ENCODE data around the gene ARAF. TPM values are rescaled to one million over a fixed set of nuclear protein-coding genes. Genes with fewer than 3 reads are reported as not detected.

The ARAF gene
- total RNA-seq, 1 experiment from 2014 or later = 35.4 TPM

DNA sequence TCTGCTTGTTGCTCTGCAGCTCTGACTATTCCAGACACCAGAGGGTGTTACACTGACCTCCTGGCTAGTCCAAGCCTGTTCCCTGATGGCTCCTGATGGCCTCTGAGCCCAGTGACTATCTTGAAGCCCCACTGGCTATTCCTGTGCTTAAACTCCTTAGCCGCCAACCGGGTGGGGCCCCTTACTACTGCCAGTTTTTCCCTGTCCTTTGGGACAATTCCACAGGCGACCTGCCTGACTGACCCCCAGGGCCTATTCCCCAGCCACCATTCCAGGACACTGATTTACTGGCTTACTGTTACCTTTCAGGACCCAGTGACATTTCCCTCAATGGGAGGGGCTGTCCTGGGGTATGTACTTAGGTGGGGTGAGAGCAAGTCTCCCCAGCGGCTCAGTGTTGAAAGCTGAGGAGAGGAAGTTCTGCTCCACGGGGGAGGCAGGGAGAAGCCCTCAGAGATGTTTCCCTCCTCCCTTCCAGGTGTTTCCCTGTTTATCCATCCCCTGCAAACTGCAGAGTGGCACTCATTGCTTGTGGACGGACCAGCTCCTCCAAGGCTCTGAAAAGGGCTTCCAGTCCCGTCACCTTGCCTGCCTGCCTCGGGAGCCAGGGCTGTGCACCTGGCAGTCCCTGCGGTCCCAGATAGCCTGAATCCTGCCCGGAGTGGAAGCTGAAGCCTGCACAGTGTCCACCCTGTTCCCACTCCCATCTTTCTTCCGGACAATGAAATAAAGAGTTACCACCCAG lies 25.2 kb downstream of the ARAF start (continued):
- TF ChIP-seq, protein P1, sequence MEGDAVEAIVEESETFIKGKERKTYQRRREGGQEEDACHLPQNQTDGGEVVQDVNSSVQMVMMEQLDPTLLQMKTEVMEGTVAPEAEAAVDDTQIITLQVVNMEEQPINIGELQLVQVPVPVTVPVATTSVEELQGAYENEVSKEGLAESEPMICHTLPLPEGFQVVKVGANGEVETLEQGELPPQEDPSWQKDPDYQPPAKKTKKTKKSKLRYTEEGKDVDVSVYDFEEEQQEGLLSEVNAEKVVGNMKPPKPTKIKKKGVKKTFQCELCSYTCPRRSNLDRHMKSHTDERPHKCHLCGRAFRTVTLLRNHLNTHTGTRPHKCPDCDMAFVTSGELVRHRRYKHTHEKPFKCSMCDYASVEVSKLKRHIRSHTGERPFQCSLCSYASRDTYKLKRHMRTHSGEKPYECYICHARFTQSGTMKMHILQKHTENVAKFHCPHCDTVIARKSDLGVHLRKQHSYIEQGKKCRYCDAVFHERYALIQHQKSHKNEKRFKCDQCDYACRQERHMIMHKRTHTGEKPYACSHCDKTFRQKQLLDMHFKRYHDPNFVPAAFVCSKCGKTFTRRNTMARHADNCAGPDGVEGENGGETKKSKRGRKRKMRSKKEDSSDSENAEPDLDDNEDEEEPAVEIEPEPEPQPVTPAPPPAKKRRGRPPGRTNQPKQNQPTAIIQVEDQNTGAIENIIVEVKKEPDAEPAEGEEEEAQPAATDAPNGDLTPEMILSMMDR (IDR thresholded peaks at IDR 0.05 in 2 of 3, conservative IDR thresholded peaks at IDR 0.05 in 1 of 3; ENCODE audit: borderline replicate concordance in 1 of 3, insufficient read depth in 1 of 3, low read depth in 2 of 3, low read length in 2 of 3) = no peak
- TF ChIP-seq EZH2 (IDR thresholded peaks at IDR 0.05) (no peak), ZFX (IDR thresholded peaks at IDR 0.05) (no peak), JUND (IDR thresholded peaks at IDR 0.05) (no peak), TCF7L2 (IDR thresholded peaks at IDR 0.05; ENCODE audit: borderline replicate concordance, extremely low read depth, insufficient read depth, insufficient read length) (no peak)
- TF ChIP-seq, protein P2, sequence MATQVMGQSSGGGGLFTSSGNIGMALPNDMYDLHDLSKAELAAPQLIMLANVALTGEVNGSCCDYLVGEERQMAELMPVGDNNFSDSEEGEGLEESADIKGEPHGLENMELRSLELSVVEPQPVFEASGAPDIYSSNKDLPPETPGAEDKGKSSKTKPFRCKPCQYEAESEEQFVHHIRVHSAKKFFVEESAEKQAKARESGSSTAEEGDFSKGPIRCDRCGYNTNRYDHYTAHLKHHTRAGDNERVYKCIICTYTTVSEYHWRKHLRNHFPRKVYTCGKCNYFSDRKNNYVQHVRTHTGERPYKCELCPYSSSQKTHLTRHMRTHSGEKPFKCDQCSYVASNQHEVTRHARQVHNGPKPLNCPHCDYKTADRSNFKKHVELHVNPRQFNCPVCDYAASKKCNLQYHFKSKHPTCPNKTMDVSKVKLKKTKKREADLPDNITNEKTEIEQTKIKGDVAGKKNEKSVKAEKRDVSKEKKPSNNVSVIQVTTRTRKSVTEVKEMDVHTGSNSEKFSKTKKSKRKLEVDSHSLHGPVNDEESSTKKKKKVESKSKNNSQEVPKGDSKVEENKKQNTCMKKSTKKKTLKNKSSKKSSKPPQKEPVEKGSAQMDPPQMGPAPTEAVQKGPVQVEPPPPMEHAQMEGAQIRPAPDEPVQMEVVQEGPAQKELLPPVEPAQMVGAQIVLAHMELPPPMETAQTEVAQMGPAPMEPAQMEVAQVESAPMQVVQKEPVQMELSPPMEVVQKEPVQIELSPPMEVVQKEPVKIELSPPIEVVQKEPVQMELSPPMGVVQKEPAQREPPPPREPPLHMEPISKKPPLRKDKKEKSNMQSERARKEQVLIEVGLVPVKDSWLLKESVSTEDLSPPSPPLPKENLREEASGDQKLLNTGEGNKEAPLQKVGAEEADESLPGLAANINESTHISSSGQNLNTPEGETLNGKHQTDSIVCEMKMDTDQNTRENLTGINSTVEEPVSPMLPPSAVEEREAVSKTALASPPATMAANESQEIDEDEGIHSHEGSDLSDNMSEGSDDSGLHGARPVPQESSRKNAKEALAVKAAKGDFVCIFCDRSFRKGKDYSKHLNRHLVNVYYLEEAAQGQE (IDR thresholded peaks at IDR 0.05; ENCODE audit: low read depth) = no peak

Measured in HCT116 (cell line).